ENCODE results near the gene ANXA6.

Gene ANXA6

DNA sequence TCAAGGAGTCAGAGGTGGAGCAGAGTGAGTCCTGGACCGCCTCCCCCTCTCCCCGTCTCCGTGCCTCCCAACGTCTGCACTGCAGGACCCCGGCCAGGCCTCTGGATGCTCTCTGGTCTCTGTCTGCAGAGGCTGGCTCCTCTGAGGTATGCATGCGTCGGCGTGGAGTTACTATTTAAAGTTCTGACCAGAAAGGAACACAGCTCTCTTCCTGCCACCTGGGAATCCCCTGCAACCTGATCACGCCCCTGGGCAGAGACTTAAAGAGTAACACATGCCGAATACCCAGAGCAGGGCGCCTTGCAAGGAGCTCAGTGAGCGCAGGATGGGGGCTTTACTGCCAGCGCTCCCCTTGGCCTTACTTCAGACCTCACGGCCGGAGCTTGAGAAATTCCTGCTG lies 16.0 kb downstream of the ANXA6 start:
- Histone ChIP-seq H3K4me3 (ENCODE audit: low read depth, low read length) (no peak overlapping the region), H3K4me1 (no peaks in the 10 kb centered on the region)
- DNase-seq: no peak

GRCh38 chr5:151140686-151141459 lies 16.7 kb downstream of the ANXA6 start:
- no peaks in the 10 kb centered on the region for H3K4me1 ChIP-seq
- no peaks in the 10 kb centered on the region for H3K27me3 ChIP-seq
- TF ChIP-seq, protein P1, sequence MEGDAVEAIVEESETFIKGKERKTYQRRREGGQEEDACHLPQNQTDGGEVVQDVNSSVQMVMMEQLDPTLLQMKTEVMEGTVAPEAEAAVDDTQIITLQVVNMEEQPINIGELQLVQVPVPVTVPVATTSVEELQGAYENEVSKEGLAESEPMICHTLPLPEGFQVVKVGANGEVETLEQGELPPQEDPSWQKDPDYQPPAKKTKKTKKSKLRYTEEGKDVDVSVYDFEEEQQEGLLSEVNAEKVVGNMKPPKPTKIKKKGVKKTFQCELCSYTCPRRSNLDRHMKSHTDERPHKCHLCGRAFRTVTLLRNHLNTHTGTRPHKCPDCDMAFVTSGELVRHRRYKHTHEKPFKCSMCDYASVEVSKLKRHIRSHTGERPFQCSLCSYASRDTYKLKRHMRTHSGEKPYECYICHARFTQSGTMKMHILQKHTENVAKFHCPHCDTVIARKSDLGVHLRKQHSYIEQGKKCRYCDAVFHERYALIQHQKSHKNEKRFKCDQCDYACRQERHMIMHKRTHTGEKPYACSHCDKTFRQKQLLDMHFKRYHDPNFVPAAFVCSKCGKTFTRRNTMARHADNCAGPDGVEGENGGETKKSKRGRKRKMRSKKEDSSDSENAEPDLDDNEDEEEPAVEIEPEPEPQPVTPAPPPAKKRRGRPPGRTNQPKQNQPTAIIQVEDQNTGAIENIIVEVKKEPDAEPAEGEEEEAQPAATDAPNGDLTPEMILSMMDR (IDR thresholded peaks at IDR 0.05; ENCODE audit: low read depth, low read length): no peak
- DNase-seq: no peak
- H3K9me3 ChIP-seq: no peaks in the 10 kb centered on the region
- H3K36me3 ChIP-seq: peaks cover 12% of the 10 kb centered on the region
- no peak overlapping the region for H3K4me3 ChIP-seq (ENCODE audit: low read depth, low read length)

More for the DNA sequence above, 16.0 kb downstream of the ANXA6 start:
- Histone ChIP-seq H3K9me3 (no peaks in the 10 kb centered on the region), H3K36me3 (peaks cover 12% of the 10 kb centered on the region), H3K27me3 (no peaks in the 10 kb centered on the region)
- TF ChIP-seq, protein P1 (IDR thresholded peaks at IDR 0.05; ENCODE audit: low read depth, low read length): no peak

DNA sequence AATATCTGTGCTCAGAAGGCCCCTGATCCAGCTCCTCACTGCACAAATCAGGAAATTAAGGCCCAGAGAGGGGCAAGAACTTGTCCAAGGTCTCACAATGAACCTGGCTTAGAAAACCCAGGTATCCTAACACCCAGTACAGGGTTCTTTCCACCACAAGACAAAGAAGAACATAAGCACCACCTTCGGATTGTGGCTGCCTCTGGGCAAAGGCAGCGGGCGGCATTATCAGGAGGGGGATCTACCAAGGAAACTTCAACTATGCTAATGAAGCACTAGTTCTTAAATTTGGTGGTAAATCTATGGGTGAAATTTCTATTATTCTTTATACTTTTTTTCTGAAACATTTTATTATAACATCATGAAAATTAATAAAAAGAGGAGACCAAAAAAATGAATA lies 17.9 kb downstream of the ANXA6 start:
- peaks cover 12% of the 10 kb centered on the region for H3K36me3 ChIP-seq

GRCh38 chr5:151139015-151139414 lies 18.6 kb downstream of the ANXA6 start:
- no peaks in the 10 kb centered on the region for H3K27me3 ChIP-seq
- H3K4me1 ChIP-seq: no peaks in the 10 kb centered on the region
- no peak for DNase-seq
- no peaks in the 10 kb centered on the region for H3K9me3 ChIP-seq
- TF ChIP-seq, protein P1 (IDR thresholded peaks at IDR 0.05; ENCODE audit: low read depth, low read length): no peak
- no peak overlapping the region for H3K4me3 ChIP-seq (ENCODE audit: low read depth, low read length)
- peaks cover 12% of the 10 kb centered on the region for H3K36me3 ChIP-seq

More for the DNA sequence above, 17.9 kb downstream of the ANXA6 start:
- no peaks in the 10 kb centered on the region for H3K9me3 ChIP-seq
- H3K4me1 ChIP-seq: no peaks in the 10 kb centered on the region
- H3K4me3 ChIP-seq (ENCODE audit: low read depth, low read length): no peak overlapping the region
- no peak for DNase-seq
- no peaks in the 10 kb centered on the region for H3K27me3 ChIP-seq
- TF ChIP-seq, protein P1 (IDR thresholded peaks at IDR 0.05; ENCODE audit: low read depth, low read length): no peak

GRCh38 chr5:151138114-151138513 lies 19.5 kb downstream of the ANXA6 start:
- Histone ChIP-seq H3K4me1 (no peaks in the 10 kb centered on the region), H3K9me3 (no peaks in the 10 kb centered on the region), H3K27me3 (no peaks in the 10 kb centered on the region), H3K4me3 (ENCODE audit: low read depth, low read length) (no peak overlapping the region), H3K36me3 (peaks cover 12% of the 10 kb centered on the region)
- no peak for DNase-seq
- TF ChIP-seq, protein P1 (IDR thresholded peaks at IDR 0.05; ENCODE audit: low read depth, low read length): no peak

DNA sequence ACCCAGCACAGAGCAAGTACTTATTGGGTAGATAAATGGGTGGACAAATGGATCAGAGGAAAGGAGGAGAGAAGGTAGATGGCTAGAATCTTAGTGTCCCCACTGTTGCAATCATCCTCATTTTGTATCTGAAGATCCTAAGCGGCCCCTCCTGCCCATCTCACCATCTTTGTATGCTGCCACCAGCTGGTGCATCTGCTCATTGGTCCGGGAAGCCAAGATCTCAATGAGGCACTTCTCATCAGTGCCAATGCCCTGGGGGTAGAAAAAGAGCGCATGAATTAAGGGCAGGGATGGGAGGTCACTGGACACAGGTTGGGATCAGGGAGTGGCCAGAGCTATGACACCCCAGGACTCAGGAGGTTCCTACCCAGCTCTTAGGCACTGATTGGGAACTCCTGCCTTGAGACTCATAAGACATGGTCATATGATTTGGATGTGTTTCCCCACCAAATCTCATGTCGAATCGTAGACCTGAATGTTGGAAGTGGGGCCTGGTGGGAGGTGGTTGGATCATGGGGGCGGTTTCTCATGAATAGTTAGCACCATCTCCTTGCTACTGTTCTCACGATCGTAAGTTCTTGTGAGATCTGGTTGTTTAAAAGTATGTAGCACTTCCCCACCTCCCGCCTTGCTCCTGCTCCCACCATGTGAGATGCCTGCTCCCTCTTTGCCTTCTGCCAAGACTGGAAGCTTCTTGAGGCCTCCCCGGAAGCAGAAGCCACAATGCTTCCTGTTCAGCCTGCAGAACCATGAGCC lies 20.3 kb downstream of the ANXA6 start:
- Histone ChIP-seq H3K9me3 (no peaks in the 10 kb centered on the region), H3K36me3 (peaks cover 12% of the 10 kb centered on the region), H3K4me1 (no peaks in the 10 kb centered on the region), H3K27me3 (no peaks in the 10 kb centered on the region), H3K4me3 (ENCODE audit: low read depth, low read length) (no peak overlapping the region)
- TF ChIP-seq, protein P1 (IDR thresholded peaks at IDR 0.05; ENCODE audit: low read depth, low read length): no peak
- DNase-seq: no peak

Data from BE2C (cell line).